GM19397 (cell line): ENCODE results near the gene NANOGP8.
"Not testable (repeated sequence)": the region's sequence is repeated elsewhere in the genome, so short reads cannot be mapped to it uniquely, and the experiment has no call there.

Experiments
- ATAC-seq: cut with Tn5 transposase; IDR thresholded peaks from one replicate; pipeline ENCODE4 v1.9.1; 2021; ENCODE audit warnings: mild to moderate bottlenecking, moderate library complexity; ENCODE audit not compliant: unreplicated experiment

The NANOGP8 gene

DNA sequence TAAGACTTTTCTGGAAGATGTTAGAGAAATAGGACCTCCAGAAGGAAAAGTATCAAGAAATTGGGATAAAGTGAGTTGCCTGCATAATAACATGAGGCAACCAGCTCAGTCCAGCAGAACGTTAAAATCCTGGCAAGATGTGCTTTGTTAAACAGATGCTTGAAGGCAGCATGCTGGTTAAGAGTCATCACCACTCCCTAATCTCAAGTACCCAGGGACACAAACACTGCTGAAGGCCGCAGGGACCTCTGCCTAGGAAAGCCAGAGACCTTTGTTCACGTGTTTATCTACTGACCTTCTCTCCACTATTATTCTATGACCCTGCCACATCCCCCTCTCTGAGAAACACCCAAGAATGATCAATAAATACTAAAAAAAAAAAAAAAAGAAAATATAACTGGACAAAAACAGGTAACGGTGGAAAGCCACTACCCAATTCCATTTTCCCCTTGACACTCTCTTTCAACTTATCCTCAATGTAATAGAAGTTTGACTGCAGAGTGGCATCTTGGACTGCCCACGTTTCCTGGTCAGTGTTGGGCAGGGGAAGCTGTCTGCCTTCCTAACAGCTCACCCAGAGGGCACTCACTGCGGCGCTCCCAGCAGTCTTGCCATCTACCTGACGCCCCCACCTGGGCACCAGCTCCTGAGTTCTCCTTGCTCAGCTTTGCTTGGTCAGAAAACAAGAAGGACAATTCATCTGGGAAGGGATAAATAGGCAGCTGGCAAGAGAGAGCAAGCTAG, at the start of gene NANOGP8:
TSS of gene NANOGP8 (minus strand) at position 120 of the 744 bp plus-strand sequence. CDS start 185 bp downstream, outside the sequence.
- not testable (repeated sequence) for ATAC-seq

GRCh38 chr15:35134299-35134698, 49.2 kb upstream of the NANOGP8 start:
- ATAC-seq: no peak

- ATAC-seq: no peak
Observed at GRCh38 chr15:35130245-35130644, 45.1 kb upstream of the NANOGP8 start.

- no peak for ATAC-seq
Observed at GRCh38 chr15:35129361-35129760, 44.3 kb upstream of the NANOGP8 start.

DNA sequence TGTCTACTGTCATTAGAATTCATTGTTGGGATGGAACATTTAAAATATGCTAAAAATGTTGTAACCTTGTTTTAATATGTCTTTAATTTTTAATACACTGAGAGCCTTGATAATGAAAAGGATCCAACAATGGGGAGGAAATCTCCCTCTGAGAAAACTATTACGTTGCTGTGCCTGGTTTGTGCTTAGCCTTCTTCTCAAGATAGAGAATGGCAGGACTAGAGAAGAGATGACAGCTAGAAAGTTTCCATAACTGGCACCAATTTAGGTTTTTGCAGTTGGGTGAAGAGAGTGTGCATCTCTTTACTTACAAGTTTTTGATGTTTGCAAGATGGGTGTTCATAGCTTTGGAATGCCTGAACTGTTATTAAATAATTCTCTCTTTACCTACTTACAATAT, 42.6 kb upstream of the NANOGP8 start:
- ATAC-seq: no peak

- no peak for ATAC-seq
Observed at GRCh38 chr15:35126236-35126635, 41.1 kb upstream of the NANOGP8 start.

DNA sequence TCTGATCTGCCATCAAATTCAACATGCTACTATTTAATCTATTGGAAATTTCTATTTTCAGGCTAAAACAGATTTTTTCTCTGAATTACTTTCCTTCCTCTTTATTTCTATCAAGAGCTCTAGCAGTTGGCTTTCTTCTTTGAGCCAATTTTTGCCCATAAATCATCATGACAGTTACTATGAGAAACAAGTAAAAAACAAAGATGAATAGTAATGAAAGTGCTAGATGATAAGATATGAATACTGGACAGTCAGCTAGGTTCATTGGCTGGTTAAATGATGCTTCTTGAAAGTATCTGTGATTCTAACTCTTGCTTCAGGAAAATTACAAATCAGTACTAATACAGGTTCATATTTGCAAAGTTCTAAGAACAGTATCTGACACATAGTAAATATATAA, 38.6 kb upstream of the NANOGP8 start:
- ATAC-seq: no peak

GRCh38 chr15:35121611-35122359, 36.7 kb upstream of the NANOGP8 start:
- no peak for ATAC-seq

- ATAC-seq: no peak
Observed at GRCh38 chr15:35120173-35120572, 35.1 kb upstream of the NANOGP8 start.

GRCh38 chr15:35118960-35119359, 33.9 kb upstream of the NANOGP8 start:
- ATAC-seq: no peak

DNA sequence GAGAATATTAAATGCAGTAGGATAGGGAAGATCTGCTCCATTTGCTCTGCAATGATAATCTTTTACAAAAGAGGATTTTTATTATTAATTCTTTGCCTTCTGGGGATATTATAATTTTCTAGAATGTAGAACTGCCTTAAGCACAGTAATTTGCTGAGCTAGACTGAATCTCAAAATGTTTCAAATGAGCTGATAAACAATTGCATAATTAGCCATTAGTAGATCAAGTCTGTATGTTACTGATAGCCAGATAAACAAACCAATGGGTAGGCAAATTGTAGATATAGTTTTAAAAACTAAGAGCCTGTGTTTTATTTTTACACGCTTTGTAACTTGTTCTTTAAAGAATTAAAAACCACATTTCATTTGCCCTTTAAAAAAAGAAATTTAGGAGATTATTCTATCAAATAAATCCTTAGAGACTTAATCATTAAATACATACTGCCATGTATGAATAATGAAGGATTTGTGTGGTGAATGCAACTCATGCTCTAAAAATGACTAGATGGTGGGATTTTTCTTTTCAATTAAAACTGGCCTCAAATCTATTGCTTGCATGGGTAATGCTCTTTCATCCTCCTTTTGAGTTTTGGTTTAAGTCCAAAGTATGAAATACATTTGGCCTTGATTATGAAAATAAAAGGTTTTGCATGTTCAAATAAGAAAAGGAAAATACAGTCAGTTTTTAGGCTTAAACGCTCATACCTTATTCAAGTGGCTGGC, 32.6 kb upstream of the NANOGP8 start:
- no peak for ATAC-seq

DNA sequence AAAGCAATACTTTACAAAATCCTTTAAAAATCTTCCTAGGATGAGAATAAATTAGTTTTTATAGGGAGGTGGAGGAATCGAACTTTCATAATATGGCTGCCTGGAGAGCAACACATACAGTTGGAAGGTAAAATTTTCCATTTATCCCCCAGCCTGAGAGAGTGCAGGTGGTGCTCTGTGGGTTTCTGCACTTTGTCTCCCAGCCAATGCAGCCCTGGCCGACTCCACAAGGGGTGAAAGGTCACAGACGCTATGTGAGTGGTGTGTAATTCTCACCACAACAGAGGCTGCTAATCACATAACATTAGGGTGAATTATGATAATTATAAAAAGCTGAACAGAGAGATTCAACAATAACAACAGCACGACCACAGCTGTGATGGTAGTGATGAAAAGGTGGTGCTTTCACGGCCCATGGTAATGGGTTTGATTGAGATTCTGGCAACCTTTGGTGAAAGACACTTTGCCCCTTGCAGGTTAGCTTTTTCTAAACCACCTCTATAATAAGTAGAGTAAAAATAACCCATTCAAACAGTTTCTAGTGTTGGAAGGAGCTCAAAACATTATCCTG, 30.1 kb upstream of the NANOGP8 start:
- no peak for ATAC-seq

DNA sequence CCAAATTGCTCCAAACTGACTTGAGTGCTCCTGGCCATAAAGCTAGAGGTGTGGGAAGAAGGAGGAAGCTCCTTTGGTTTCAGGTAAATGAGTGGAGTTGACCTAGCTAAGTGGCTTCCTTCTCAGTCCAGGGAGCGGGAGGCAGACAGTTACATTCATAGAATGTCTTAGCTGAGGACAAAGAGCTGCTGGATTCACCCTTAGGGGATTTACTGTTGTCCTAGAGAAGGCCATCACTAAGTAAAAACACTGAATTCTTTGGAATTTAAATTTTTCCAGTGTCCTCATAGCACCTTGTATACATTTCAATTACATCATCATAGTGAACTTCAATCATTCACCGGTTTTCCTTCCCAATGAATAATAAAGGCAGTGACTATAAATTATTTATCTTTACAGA, 27.3 kb upstream of the NANOGP8 start:
- ATAC-seq: no peak

DNA sequence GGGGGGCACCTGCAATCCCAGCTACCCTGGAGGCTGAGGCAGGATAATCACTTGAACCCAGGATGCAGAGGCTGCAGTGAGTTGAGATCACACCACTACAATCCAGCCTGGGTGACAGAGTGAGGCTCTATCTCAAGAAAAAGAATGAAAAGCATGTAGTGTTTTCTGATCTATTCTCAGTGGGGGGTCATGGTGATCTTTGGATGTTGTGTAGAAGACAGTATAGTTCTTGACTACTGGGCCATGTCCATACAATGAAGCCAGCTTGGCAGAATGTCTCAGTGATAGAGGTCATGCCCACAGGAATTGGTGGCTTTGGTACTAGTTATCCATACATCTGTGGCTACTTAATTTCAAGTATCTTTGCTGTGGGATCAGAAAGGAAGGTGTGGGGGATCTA, 26.8 kb upstream of the NANOGP8 start:
- ATAC-seq: no peak

DNA sequence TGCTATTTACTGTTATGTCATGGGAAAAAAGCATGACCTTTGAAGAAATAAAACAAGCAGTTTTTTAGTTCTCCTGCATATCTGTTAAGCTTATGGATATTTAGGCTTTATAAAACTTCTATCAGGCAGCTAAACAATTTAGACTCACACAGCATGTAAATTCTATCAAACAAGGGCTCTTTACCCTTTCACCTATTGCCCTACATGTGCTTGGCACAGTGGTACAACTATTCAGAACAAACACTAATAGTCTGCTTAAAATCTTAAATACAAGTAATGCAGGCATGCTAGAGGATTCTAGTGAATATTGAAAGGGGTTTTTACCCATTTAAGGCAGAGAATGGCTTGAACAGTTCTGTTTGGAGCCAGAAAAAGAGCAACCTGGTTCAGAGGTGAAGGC, 23.4 kb upstream of the NANOGP8 start:
- no peak for ATAC-seq

GRCh38 chr15:35107561-35107960, 22.5 kb upstream of the NANOGP8 start:
- ATAC-seq: no peak

GRCh38 chr15:35107122-35107521, 22.0 kb upstream of the NANOGP8 start:
- no peak for ATAC-seq

DNA sequence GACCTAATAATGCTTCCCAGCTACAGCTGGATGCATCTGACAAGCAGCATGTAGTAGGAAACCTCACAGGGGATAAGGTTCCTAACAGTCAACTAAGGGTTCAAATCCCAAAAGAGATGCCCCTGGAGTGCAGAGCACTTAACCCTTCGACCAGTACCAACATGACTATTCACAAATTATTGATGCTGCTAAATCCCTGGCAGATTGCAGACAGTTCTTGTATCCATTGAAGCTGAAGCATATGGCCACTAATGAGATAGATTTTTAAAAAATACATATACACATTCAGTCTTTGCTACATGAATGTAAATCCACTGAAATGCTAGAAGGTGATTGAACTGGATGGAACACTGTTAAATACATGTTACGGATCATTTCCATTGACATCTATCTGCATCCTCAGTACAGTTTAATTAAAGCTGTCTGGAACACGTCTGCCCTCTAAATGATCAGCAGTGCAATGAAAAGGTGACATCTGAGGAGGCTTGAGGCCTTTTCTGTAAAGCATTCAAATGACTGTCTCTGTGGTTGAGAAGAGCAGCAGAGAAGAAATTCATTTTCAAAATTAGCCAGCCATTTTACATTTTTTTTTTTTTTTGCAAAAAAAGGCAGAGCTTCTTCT, 19.5 kb upstream of the NANOGP8 start:
- no peak for ATAC-seq

- ATAC-seq: no peak
Observed at GRCh38 chr15:35102186-35102585, 17.1 kb upstream of the NANOGP8 start.

GRCh38 chr15:35101335-35101734, 16.2 kb upstream of the NANOGP8 start:
- ATAC-seq: no peak

DNA sequence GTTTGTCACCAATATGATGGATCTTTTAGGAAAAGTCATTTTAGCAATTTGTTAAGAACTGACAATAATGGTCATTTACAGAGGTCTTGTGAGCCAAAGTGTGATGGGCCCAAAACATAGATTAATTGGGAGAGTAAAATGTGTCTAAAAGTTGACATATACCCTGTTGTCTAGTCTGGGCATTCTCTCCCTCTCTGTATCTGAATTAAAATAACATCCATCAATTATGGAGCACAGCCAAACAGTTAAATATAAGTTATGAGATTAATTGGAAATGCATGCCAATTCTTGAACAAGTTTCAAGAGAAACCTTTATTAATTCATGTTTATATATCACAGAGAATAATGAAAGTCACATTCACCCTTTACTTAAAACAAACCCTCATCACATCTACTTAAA, 13.6 kb upstream of the NANOGP8 start:
- ATAC-seq: no peak
